ENCODE results near the gene PRRG3.
"Not testable (repeated sequence)": the region's sequence is repeated elsewhere in the genome, so short reads cannot be mapped to it uniquely, and the experiment has no call there.

The PRRG3 gene

GRCh38 chrX:151694661-151695582 lies at the start of gene PRRG3:
TSS of gene PRRG3 (plus strand) at chrX:151695458. CDS start at chrX:151698815, 3,357 bp downstream.
- H3K4me1 Mint-ChIP-seq: no peaks in the 10 kb centered on the region

DNA sequence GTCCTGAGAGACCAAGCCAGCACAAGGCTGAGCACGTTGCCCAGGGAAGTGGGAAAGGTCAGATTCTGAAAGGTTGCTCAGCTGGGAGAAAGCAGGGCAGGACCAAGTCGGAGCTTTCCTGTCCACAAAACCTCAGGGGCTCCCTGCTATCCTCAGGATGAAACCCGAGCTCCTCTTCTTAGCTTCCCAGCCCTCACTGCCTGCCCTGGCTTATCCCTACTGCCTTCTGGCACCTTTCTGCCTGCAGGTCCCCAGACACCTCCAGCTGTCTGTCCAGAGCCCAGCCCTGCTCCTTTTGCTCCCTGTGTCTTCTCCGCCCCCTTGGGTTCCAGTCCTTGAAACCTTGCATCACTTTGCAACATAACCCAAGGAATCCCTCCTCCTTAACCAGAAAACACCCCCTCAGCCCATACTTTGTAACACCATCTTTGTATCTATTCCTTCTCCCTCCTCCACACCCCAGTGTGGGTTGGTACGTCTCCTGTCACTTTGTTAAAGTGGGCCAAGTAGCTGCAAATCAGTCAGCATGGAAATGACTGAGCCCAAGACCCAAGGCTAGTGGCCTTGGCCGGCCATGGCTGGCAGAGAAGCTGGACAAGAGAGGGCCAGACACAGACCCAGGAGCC lies 20.0 kb upstream of the PRRG3 start:
- Mint-ChIP-seq H3K27me3 (peaks cover 1% of the 10 kb centered on the region), H3K9me3 (no peaks in the 10 kb centered on the region), H3K36me3 (no peaks in the 10 kb centered on the region), H3K4me1 (no peaks in the 10 kb centered on the region), H3K4me3 (no peak overlapping the region), H3K27ac (no peak overlapping the region)

More at GRCh38 chrX:151694661-151695582, at the start of gene PRRG3:
- Mint-ChIP-seq H3K36me3 (no peaks in the 10 kb centered on the region), H3K4me3 (no peak within 1 kb of the TSS), H3K27me3 (peaks cover 13% of the 10 kb centered on the region), H3K27ac (no peak within 1 kb of the TSS), H3K9me3 (no peaks in the 10 kb centered on the region)

- no peaks in the 10 kb centered on the region for H3K9me3 Mint-ChIP-seq
- peaks cover 1% of the 10 kb centered on the region for H3K27me3 Mint-ChIP-seq
- H3K27ac Mint-ChIP-seq: no peak overlapping the region
Observed at GRCh38 chrX:151676196-151676595, 19.1 kb upstream of the PRRG3 start.

GRCh38 chrX:151679798-151680402 lies 15.4 kb upstream of the PRRG3 start:
- Mint-ChIP-seq H3K27ac (no peak overlapping the region), H3K9me3 (no peaks in the 10 kb centered on the region), H3K4me3 (no peak overlapping the region), H3K27me3 (peaks cover 1% of the 10 kb centered on the region), H3K4me1 (no peaks in the 10 kb centered on the region), H3K36me3 (no peaks in the 10 kb centered on the region)

More at GRCh38 chrX:151676196-151676595, 19.1 kb upstream of the PRRG3 start:
- Mint-ChIP-seq H3K4me1 (no peaks in the 10 kb centered on the region), H3K4me3 (no peak overlapping the region), H3K36me3 (no peaks in the 10 kb centered on the region)

GRCh38 chrX:151680805-151681204 lies 14.5 kb upstream of the PRRG3 start:
- Mint-ChIP-seq H3K27me3 (peaks cover 2% of the 10 kb centered on the region), H3K9me3 (no peaks in the 10 kb centered on the region), H3K36me3 (no peaks in the 10 kb centered on the region), H3K27ac (no peak overlapping the region), H3K4me1 (no peaks in the 10 kb centered on the region), H3K4me3 (no peak overlapping the region)

- Mint-ChIP-seq H3K27ac (no peak overlapping the region), H3K36me3 (no peaks in the 10 kb centered on the region), H3K4me1 (no peaks in the 10 kb centered on the region), H3K27me3 (peaks cover 3% of the 10 kb centered on the region), H3K9me3 (no peaks in the 10 kb centered on the region), H3K4me3 (no peak overlapping the region)
Observed at GRCh38 chrX:151687635-151688034, 7.6 kb upstream of the PRRG3 start.

DNA sequence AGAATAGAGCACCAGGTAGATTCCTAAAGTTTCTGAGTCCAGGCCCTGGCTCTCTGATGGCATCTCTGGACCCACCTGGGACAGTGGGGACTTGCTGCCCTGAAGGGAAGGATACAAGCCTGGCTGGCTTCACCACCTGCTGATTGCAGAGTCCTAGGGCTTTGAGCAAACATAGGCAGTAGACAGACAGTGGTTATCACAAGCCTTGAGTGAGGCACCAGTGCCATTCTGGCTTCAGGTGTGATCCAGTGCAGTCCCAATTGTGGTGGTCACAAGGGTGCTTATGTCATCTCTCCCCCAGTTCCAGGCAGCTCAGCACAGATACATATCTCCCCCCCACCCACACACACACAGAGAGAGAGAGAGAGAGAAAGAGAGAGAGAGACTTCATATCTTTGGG lies 6.6 kb upstream of the PRRG3 start:
- H3K27ac Mint-ChIP-seq: no peak overlapping the region
- peaks cover 7% of the 10 kb centered on the region for H3K27me3 Mint-ChIP-seq
- H3K36me3 Mint-ChIP-seq: no peaks in the 10 kb centered on the region
- H3K4me3 Mint-ChIP-seq: no peak overlapping the region
- no peaks in the 10 kb centered on the region for H3K4me1 Mint-ChIP-seq
- H3K9me3 Mint-ChIP-seq: no peaks in the 10 kb centered on the region

GRCh38 chrX:151692825-151693224 lies 2.4 kb upstream of the PRRG3 start:
- Mint-ChIP-seq H3K36me3 (no peaks in the 10 kb centered on the region), H3K27me3 (peaks cover 13% of the 10 kb centered on the region), H3K4me3 (no peak overlapping the region), H3K4me1 (no peaks in the 10 kb centered on the region), H3K27ac (no peak overlapping the region), H3K9me3 (no peaks in the 10 kb centered on the region)

- no peak overlapping the region for H3K4me3 Mint-ChIP-seq
- no peaks in the 10 kb centered on the region for H3K9me3 Mint-ChIP-seq
- H3K4me1 Mint-ChIP-seq: no peaks in the 10 kb centered on the region
- no peaks in the 10 kb centered on the region for H3K36me3 Mint-ChIP-seq
- no peak overlapping the region for H3K27ac Mint-ChIP-seq
- H3K27me3 Mint-ChIP-seq: peaks cover 13% of the 10 kb centered on the region
Observed at GRCh38 chrX:151694121-151694520, 1.1 kb upstream of the PRRG3 start.

DNA sequence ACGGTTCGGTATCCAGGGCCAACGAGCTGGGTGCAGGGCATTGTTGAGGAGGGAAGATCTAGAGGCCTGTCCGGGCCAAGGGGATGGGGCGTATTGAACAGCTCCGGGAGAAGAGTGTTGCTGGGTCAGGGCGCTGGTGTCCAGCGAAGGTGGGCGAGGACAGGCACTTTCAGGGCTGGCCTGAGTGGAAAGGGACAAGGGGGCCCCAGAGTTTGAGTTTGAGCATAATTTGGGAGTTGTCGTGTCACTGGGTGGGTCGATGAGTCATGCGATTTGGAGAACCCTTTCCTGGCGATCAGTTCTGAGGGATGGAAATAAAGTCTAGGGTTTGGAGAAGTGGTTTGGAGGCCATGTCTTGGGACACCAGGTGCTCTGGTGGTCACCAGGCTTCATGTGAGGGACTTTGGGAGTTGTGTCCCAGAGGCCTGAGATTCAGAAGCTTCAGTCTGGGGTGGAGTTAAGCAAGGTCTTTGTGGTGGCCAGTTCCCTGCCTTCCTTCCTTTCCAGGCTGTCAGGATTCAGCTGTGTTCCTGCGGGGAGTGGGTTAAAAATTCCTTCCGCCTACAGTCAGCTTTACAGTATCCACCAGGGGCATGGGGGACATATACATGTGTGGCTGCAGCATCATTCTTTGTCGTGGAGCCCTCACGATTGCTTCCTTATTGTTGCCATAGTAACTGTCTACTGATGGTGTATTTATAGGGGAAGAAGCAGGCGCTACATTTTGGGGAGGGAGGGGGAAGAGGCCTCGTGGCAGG lies 504 bp downstream of the PRRG3 start:
- no peak overlapping the region for H3K27ac Mint-ChIP-seq
- H3K4me1 Mint-ChIP-seq: no peaks in the 10 kb centered on the region
- peaks cover 13% of the 10 kb centered on the region for H3K27me3 Mint-ChIP-seq
- no peaks in the 10 kb centered on the region for H3K9me3 Mint-ChIP-seq
- no peaks in the 10 kb centered on the region for H3K36me3 Mint-ChIP-seq
- H3K4me3 Mint-ChIP-seq: no peak overlapping the region

DNA sequence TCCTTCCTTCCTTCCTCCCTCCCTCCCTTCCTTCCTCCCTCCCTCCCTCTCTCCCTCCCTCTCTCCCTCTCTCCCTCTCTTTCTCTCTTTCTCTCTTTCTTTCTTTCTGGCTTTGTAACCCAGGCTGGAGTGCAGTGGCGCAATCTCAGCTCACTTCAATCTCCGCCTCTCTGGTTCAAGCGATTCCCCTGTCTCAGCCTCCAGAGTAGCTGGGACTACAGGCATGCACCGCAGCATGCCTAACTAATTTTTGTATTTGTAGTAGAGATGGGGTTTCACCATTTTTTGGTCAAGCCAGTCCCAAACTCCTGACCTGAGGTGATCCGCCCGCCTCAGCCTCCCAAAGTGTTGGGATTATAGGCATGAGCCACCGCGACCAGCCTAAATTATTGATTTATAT lies 1.8 kb downstream of the PRRG3 start:
- H3K9me3 Mint-ChIP-seq, H3K27ac Mint-ChIP-seq, H3K36me3 Mint-ChIP-seq, H3K4me1 Mint-ChIP-seq, H3K4me3 Mint-ChIP-seq: not testable (repeated sequence)
- peaks cover 13% of the 10 kb centered on the region for H3K27me3 Mint-ChIP-seq

- Mint-ChIP-seq H3K4me1 (no peaks in the 10 kb centered on the region), H3K27ac (no peak overlapping the region), H3K4me3 (no peak overlapping the region), H3K9me3 (no peaks in the 10 kb centered on the region), H3K27me3 (peaks cover 13% of the 10 kb centered on the region), H3K36me3 (no peaks in the 10 kb centered on the region)
Observed at GRCh38 chrX:151697522-151697921, 2.3 kb downstream of the PRRG3 start.

DNA sequence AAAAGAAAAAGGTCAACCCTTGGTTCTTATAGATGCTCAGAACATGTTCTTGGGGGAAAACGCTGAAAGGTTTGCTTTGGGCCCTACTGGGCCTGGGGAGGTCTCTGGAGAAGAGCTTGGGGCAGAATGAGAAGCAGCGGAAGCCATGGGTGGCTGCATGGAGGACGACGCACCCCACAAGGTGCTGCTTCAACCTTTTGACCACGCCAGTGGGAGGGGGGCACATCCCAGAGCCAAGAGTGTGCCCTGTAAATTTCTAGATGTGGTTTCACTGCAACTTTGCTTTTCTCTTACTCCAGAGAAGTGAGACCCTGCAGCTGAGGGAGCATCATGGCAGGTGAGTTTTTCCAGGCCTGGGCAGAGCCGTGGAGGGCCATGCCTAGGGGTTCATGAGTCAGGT lies 3.2 kb downstream of the PRRG3 start:
- Mint-ChIP-seq H3K9me3 (no peaks in the 10 kb centered on the region), H3K27ac (no peak overlapping the region), H3K27me3 (peaks cover 10% of the 10 kb centered on the region)

GRCh38 chrX:151699746-151700145 lies 4.5 kb downstream of the PRRG3 start:
- H3K4me1 Mint-ChIP-seq: no peaks in the 10 kb centered on the region
- peaks cover 7% of the 10 kb centered on the region for H3K27me3 Mint-ChIP-seq
- H3K4me3 Mint-ChIP-seq: no peak overlapping the region
- no peaks in the 10 kb centered on the region for H3K9me3 Mint-ChIP-seq
- no peaks in the 10 kb centered on the region for H3K36me3 Mint-ChIP-seq
- no peak overlapping the region for H3K27ac Mint-ChIP-seq

More for the DNA sequence above, 3.2 kb downstream of the PRRG3 start:
- H3K4me3 Mint-ChIP-seq: no peak overlapping the region
- H3K4me1 Mint-ChIP-seq: no peaks in the 10 kb centered on the region
- no peaks in the 10 kb centered on the region for H3K36me3 Mint-ChIP-seq

DNA sequence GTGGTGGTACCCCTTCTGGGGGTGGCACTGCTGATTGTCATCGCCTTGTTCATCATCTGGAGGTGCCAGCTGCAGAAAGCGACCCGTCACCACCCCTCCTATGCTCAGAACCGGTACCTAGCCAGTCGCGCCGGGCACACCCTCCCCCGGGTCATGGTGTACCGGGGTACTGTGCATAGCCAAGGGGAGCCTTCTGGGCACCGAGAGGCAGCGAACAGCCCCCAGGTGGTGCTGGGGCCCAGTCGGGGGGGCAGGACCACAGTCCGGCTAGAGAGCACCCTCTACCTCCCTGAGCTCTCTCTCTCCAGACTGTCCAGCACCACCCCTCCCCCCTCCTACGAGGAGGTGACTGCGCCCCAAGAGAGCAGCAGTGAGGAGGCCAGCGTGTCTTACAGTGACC lies 5.3 kb downstream of the PRRG3 start:
- Mint-ChIP-seq H3K27ac (no peak overlapping the region), H3K9me3 (no peaks in the 10 kb centered on the region), H3K36me3 (no peaks in the 10 kb centered on the region), H3K27me3 (peaks cover 6% of the 10 kb centered on the region), H3K4me1 (no peaks in the 10 kb centered on the region), H3K4me3 (no peak overlapping the region)
